22Rv1 (cell line): Measurements from ENCODE around the gene LGR6.

ENCODE experiments used
- H3K27ac ChIP-seq: fragments of 450-650 bp; 2 replicates; pipeline ENCODE4 v1.5.1; 2017
- CTCF ChIP-seq: fragments of 450-650 bp; IDR thresholded peaks from 2 replicates; pipeline ENCODE4 v1.5.1; 2017; ENCODE audit warnings: mild to moderate bottlenecking
- ZFX ChIP-seq: fragments of 450-650 bp; IDR thresholded peaks from 2 replicates; pipeline ENCODE4 v1.6.1; 2017; ENCODE audit warnings: antibody characterized with exemption, borderline replicate concordance

Gene LGR6

DNA sequence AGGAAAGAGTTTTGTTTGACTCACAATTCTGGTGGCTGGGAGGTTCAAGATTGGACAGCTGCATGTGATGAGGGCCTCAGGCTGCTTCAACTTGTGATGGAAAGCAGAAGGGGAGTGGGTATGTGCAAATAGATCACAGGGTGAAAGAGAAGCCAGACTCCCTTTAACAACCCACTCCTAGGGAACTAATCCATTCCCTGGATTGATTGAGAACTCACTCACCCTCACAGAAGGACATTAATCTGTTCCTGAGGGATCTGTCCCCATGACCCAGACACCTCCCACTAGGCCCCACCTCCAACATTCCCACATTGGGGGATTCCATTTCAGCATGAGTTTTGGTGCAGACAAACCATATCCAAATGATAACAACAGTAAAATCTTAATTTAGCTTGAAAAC is 122.6 kb downstream of the LGR6 start:
- H3K27ac ChIP-seq, result no peak overlapping the region
- no peak for TF ChIP-seq CTCF
- TF ChIP-seq ZFX, result no peak

- TF ChIP-seq CTCF (no peak), ZFX (no peak)
- H3K27ac ChIP-seq, result no peak overlapping the region
Observed at GRCh38 chr1:202317941-202318925, 124.6 kb downstream of the LGR6 start.

DNA sequence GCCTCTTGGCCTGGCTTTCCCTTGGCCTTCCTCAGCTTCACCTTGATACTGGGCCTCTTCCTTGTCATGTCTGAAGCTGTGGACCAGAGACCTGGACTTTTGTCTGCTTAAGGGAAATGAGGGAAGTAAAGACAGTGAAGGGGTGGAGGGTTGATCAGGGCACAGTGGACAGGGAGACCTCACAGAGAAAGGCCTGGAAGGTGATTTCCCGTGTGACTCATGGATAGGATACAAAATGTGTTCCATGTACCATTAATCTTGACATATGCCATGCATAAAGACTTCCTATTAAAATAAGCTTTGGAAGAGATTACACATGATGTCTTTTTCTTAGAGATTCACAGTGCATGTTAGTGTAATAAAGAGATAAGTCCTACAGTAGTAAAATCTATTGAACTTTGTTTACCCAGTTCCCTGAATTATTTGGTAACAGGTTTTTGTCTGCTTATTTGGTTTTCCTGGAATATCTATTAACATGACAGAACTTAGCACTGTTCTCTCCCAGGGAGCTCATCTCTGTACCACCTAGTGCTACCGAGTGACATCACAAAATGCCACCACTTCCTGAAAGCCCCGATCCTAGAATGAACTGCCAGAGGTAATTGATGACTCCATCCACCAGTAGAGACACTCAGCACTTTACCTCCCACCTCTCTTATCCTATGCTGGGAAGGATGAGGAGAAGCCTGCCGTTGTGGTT is 125.9 kb downstream of the LGR6 start:
- no peak for TF ChIP-seq ZFX
- no peak for TF ChIP-seq CTCF
- no peak overlapping the region for H3K27ac ChIP-seq

GRCh38 chr1:202320081-202320405 is 126.4 kb downstream of the LGR6 start:
- TF ChIP-seq ZFX, result no peak
- TF ChIP-seq CTCF, result no peak
- no peak overlapping the region for H3K27ac ChIP-seq

- H3K27ac ChIP-seq, result no peak overlapping the region
- TF ChIP-seq CTCF, result no peak
- TF ChIP-seq ZFX, result no peak
Observed at GRCh38 chr1:202323731-202324130, 130.1 kb downstream of the LGR6 start.

GRCh38 chr1:202324646-202325045 is 131.0 kb downstream of the LGR6 start:
- TF ChIP-seq ZFX (no peak), CTCF (no peak)
- H3K27ac ChIP-seq, result no peak overlapping the region

DNA sequence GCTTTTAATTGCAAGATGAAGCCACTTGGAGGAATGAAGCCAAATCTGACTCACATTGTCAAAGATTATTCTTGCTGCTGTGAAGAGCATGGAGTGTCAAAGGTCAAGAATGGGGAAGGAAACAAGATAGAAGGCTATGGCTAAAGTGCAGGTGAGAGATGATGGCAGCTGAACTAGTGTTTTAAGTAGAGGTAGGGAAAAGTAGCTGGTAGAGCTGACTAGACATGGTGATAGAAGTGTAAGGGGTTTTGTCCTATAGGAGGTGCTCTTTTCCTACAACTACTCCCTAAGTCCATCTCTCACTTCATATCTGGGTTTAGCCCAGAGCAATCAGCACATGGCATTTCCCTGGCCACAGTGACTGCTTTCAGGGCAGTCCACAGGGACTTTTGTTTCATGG is 136.3 kb downstream of the LGR6 start:
- no peak overlapping the region for H3K27ac ChIP-seq
- peak; percentile 38 for TF ChIP-seq CTCF
- TF ChIP-seq ZFX, result no peak
